ENCODE results near the gene ARID4B. TPM values are rescaled to one million over a fixed set of nuclear protein-coding genes. Genes with fewer than 3 reads are reported as not detected.

Gene ARID4B
- total RNA-seq, 1 donor from 2014 or later = 68.8 TPM

GRCh38 chr1:235341334-235341733 lies 13.4 kb upstream of the ARID4B start:
- peaks cover 5% of the 10 kb centered on the region for H3K4me1 Mint-ChIP-seq (ENCODE audit: low read depth)
- H3K27me3 Mint-ChIP-seq = no peaks in the 10 kb centered on the region
- no peaks in the 10 kb centered on the region for H3K9me3 Mint-ChIP-seq (ENCODE audit: low read depth)
- TF ChIP-seq, protein P1, sequence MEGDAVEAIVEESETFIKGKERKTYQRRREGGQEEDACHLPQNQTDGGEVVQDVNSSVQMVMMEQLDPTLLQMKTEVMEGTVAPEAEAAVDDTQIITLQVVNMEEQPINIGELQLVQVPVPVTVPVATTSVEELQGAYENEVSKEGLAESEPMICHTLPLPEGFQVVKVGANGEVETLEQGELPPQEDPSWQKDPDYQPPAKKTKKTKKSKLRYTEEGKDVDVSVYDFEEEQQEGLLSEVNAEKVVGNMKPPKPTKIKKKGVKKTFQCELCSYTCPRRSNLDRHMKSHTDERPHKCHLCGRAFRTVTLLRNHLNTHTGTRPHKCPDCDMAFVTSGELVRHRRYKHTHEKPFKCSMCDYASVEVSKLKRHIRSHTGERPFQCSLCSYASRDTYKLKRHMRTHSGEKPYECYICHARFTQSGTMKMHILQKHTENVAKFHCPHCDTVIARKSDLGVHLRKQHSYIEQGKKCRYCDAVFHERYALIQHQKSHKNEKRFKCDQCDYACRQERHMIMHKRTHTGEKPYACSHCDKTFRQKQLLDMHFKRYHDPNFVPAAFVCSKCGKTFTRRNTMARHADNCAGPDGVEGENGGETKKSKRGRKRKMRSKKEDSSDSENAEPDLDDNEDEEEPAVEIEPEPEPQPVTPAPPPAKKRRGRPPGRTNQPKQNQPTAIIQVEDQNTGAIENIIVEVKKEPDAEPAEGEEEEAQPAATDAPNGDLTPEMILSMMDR (IDR thresholded peaks at IDR 0.05; ENCODE audit: unreplicated experiment) = no peak
- no peak for DNase-seq (ENCODE audit: low spot score, unreplicated experiment)
- H3K27ac Mint-ChIP-seq = no peak overlapping the region
- H3K4me3 Mint-ChIP-seq (ENCODE audit: low read depth) = no peak overlapping the region
- peaks cover 22% of the 10 kb centered on the region for H3K36me3 Mint-ChIP-seq (ENCODE audit: insufficient read depth)

- peaks cover 24% of the 10 kb centered on the region for H3K36me3 Mint-ChIP-seq (ENCODE audit: insufficient read depth)
- H3K27ac Mint-ChIP-seq = peak overlapping the region; percentile 82
- H3K4me1 Mint-ChIP-seq (ENCODE audit: low read depth) = peaks cover 2% of the 10 kb centered on the region
- TF ChIP-seq, protein P1 (IDR thresholded peaks at IDR 0.05; ENCODE audit: unreplicated experiment) = no peak
- DNase-seq (ENCODE audit: low spot score, unreplicated experiment) = no peak
- no peaks in the 10 kb centered on the region for H3K27me3 Mint-ChIP-seq
- H3K9me3 Mint-ChIP-seq (ENCODE audit: low read depth) = no peaks in the 10 kb centered on the region
- no peak overlapping the region for H3K4me3 Mint-ChIP-seq (ENCODE audit: low read depth)
Observed at GRCh38 chr1:235339746-235340145, 11.8 kb upstream of the ARID4B start.

DNA sequence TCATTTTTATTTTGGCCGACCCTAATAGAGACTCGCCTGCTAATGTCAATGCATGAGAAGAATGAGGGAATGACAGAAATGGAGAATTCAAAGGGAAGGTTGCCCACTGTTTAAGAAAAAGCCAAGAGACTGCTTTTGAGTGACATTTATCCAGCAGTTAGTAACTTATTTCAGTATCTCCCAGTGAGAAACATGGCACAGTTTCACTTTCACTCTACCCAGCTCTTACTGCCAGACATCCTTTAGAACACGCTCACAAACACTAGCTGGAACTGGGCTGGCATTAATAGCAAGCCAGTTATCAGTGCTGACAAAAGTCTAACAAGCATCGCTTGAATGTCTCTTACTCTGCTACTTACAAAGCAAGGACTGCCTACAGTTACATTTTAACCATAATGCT lies 8.9 kb upstream of the ARID4B start:
- H3K4me3 Mint-ChIP-seq (ENCODE audit: low read depth) = no peak overlapping the region
- no peaks in the 10 kb centered on the region for H3K27me3 Mint-ChIP-seq
- TF ChIP-seq, protein P1 (IDR thresholded peaks at IDR 0.05; ENCODE audit: unreplicated experiment) = no peak
- H3K36me3 Mint-ChIP-seq (ENCODE audit: insufficient read depth) = peaks cover 13% of the 10 kb centered on the region
- H3K4me1 Mint-ChIP-seq (ENCODE audit: low read depth) = peaks cover 8% of the 10 kb centered on the region
- no peaks in the 10 kb centered on the region for H3K9me3 Mint-ChIP-seq (ENCODE audit: low read depth)
- DNase-seq (ENCODE audit: low spot score, unreplicated experiment) = no peak
- peak overlapping the region; percentile 19 for H3K27ac Mint-ChIP-seq

- Mint-ChIP-seq H3K4me3 (ENCODE audit: low read depth) (no peak overlapping the region), H3K27me3 (no peaks in the 10 kb centered on the region)
- no peak for DNase-seq (ENCODE audit: low spot score, unreplicated experiment)
Observed at GRCh38 chr1:235331401-235331800, 3.4 kb upstream of the ARID4B start.

DNA sequence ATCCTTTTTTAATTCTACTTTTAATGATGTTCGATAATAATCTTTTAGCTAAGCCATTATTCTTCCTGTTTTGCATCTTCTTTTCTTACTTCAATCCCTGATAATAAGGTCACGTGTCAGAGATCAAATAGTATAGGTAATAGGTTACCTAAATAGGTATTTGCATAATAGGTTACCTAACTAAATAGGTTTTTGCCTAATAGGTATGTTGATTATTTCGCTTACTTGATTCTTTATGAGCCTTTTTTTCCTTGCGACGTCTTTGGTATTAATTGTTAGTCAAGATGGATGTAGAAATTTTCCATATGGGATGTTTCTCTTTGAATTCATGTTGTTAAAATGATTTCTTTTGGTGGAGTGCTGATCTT lies 2.9 kb upstream of the ARID4B start:
- no peaks in the 10 kb centered on the region for H3K27me3 Mint-ChIP-seq
- no peak overlapping the region for H3K27ac Mint-ChIP-seq
- peaks cover 5% of the 10 kb centered on the region for H3K36me3 Mint-ChIP-seq (ENCODE audit: insufficient read depth)
- no peaks in the 10 kb centered on the region for H3K9me3 Mint-ChIP-seq (ENCODE audit: low read depth)
- DNase-seq (ENCODE audit: low spot score, unreplicated experiment) = no peak
- H3K4me3 Mint-ChIP-seq (ENCODE audit: low read depth) = no peak overlapping the region
- TF ChIP-seq, protein P1 (IDR thresholded peaks at IDR 0.05; ENCODE audit: unreplicated experiment) = no peak
- peaks cover 14% of the 10 kb centered on the region for H3K4me1 Mint-ChIP-seq (ENCODE audit: low read depth)

More at GRCh38 chr1:235331401-235331800, 3.4 kb upstream of the ARID4B start:
- no peaks in the 10 kb centered on the region for H3K9me3 Mint-ChIP-seq (ENCODE audit: low read depth)
- no peak overlapping the region for H3K27ac Mint-ChIP-seq
- TF ChIP-seq, protein P1 (IDR thresholded peaks at IDR 0.05; ENCODE audit: unreplicated experiment) = no peak
- peaks cover 7% of the 10 kb centered on the region for H3K36me3 Mint-ChIP-seq (ENCODE audit: insufficient read depth)
- H3K4me1 Mint-ChIP-seq (ENCODE audit: low read depth) = peaks cover 11% of the 10 kb centered on the region

Data from progenitor cell of endocrine pancreas (in vitro differentiated cells).